GM18502 (cell line): ENCODE data around the gene RHOD.

Source experiments
- ATAC-seq: cut with Tn5 transposase; IDR thresholded peaks from one replicate; pipeline ENCODE4 v1.9.1; 2021; ENCODE audit warnings: mild to moderate bottlenecking; ENCODE audit not compliant: unreplicated experiment, poor library complexity

Gene RHOD

GRCh38 chr11:67058506-67058905 is 1.9 kb downstream of the RHOD start:
- no peak for ATAC-seq

GRCh38 chr11:67059671-67060070 is 3.0 kb downstream of the RHOD start:
- ATAC-seq: no peak

GRCh38 chr11:67060111-67060522 is 3.5 kb downstream of the RHOD start:
- no peak for ATAC-seq

GRCh38 chr11:67062526-67063373 is 6.1 kb downstream of the RHOD start:
- ATAC-seq: no peak

- no peak for ATAC-seq
Measured at GRCh38 chr11:67066333-67066709, 9.7 kb downstream of the RHOD start.

- ATAC-seq: no peak
Measured at GRCh38 chr11:67071420-67072284, 15.0 kb downstream of the RHOD start.

- no peak for ATAC-seq
Measured at GRCh38 chr11:67072295-67072694, 15.6 kb downstream of the RHOD start.

GRCh38 chr11:67073908-67074307 is 17.3 kb downstream of the RHOD start:
- no peak for ATAC-seq

- no peak for ATAC-seq
Measured at GRCh38 chr11:67076202-67076601, 19.6 kb downstream of the RHOD start.

- ATAC-seq: no peak
Measured at GRCh38 chr11:67079065-67079705, 22.5 kb downstream of the RHOD start.

- ATAC-seq: no peak
Measured at GRCh38 chr11:67082071-67082791, 25.6 kb downstream of the RHOD start.

GRCh38 chr11:67083786-67084366 is 27.2 kb downstream of the RHOD start:
- no peak for ATAC-seq

GRCh38 chr11:67085617-67086016 is 29.0 kb downstream of the RHOD start:
- ATAC-seq: no peak

- no peak for ATAC-seq
Measured at GRCh38 chr11:67090717-67091116, 34.1 kb downstream of the RHOD start.

- no peak for ATAC-seq
Measured at GRCh38 chr11:67095214-67095507, 38.5 kb downstream of the RHOD start.

- no peak for ATAC-seq
Measured at GRCh38 chr11:67098799-67099429, 42.3 kb downstream of the RHOD start.

GRCh38 chr11:67099831-67100324 is 43.2 kb downstream of the RHOD start:
- no peak for ATAC-seq

GRCh38 chr11:67102664-67103063 is 46.0 kb downstream of the RHOD start:
- ATAC-seq: no peak

- no peak for ATAC-seq
Measured at GRCh38 chr11:67105964-67106363, 49.3 kb downstream of the RHOD start.
